Lower lobe of right lung (tissue), 2 donors: Measurements from ENCODE around the gene MINDY1. TPM values are rescaled to one million over a fixed set of nuclear protein-coding genes. Genes with fewer than 3 reads are reported as not detected.
A peak's percentile ranks its signal among the peaks of the same experiment; 100 is the strongest.

ENCODE experiments used
- ATAC-seq, 2 donors: fragments of 200-7000 bp; cut with Tn5 transposase; one replicate each; pipeline ENCODE4 v1.9.1; 2020 to 2022; ENCODE audit warnings: mild to moderate bottlenecking in 2 of 2, moderate library complexity in 2 of 2
- DNase-seq: peaks from one replicate; pipeline ENCODE4 v3.0.0-alpha.2; 2020
- H3K27ac ChIP-seq: fragments of 200-600 bp; one replicate; pipeline ENCODE4 v1.8.0; 2022
- H3K27me3 ChIP-seq: fragments of 200-600 bp; one replicate; pipeline ENCODE4 v1.8.0; 2022; ENCODE audit warnings: low read depth
- H3K36me3 ChIP-seq: fragments of 200-600 bp; one replicate; pipeline ENCODE4 v1.8.0; 2022; ENCODE audit warnings: mild to moderate bottlenecking
- H3K4me1 ChIP-seq: fragments of 200-600 bp; one replicate; pipeline ENCODE4 v1.8.0; 2022
- H3K4me3 ChIP-seq: fragments of 200-600 bp; one replicate; pipeline ENCODE4 v1.8.0; 2022; ENCODE audit warnings: mild to moderate bottlenecking
- H3K9me3 ChIP-seq: fragments of 200-600 bp; one replicate; pipeline ENCODE4 v1.8.0; 2022
- CTCF ChIP-seq: fragments of 200-600 bp; IDR thresholded peaks from one replicate; pipeline ENCODE4 v1.8.0; 2022; ENCODE audit warnings: antibody characterized with exemption, mild to moderate bottlenecking
- intact Hi-C: fragments of 100-400 bp; cut with DNase I; formaldehyde crosslinking; loops from one replicate; pipeline ENCODE4 v1.11.0; 2022
- total RNA-seq: library from RNA; stranded (reverse); fragmentation: NEBNext Ultra II Directional; extraction: Animal tissue kit (Norgen Biotek cat#: 25700); gene quantifications from one replicate; pipeline ENCODE4 v1.2.1, GENCODE V29; 2021
- donor health status: DM: no; HTN: yes; CAD: no; lungs with severe emphysema.

The MINDY1 gene
- total RNA-seq, 1 donor from 2014 or later, result 27.8 TPM

GRCh38 chr1:151010346-151010726 is 3.6 kb upstream of the MINDY1 start:
- peaks cover 67% of the 10 kb centered on the region for H3K4me1 ChIP-seq
- no peak for ATAC-seq
- no peaks in the 10 kb centered on the region for H3K27me3 ChIP-seq
- H3K4me3 ChIP-seq, result no peak overlapping the region
- DNase-seq, result no peak
- intact Hi-C loops, result no loop called here
- no peaks in the 10 kb centered on the region for H3K36me3 ChIP-seq
- no peaks in the 10 kb centered on the region for H3K9me3 ChIP-seq
- no peak for TF ChIP-seq CTCF
- H3K27ac ChIP-seq, result no peak overlapping the region

- H3K27me3 ChIP-seq, result no peaks in the 10 kb centered on the region
- no peak for DNase-seq
- H3K9me3 ChIP-seq, result no peaks in the 10 kb centered on the region
- H3K4me1 ChIP-seq, result peaks cover 72% of the 10 kb centered on the region
- H3K36me3 ChIP-seq, result no peaks in the 10 kb centered on the region
- intact Hi-C loops, result no loop called here
- no peak for TF ChIP-seq CTCF
- H3K27ac ChIP-seq, result no peak overlapping the region
- no peak for ATAC-seq
- peak overlapping the region; percentile 78 for H3K4me3 ChIP-seq
Measured at GRCh38 chr1:151009674-151010345, 3.1 kb upstream of the MINDY1 start.

GRCh38 chr1:151009206-151009587 is 2.5 kb upstream of the MINDY1 start:
- H3K9me3 ChIP-seq, result no peaks in the 10 kb centered on the region
- H3K4me1 ChIP-seq, result peaks cover 78% of the 10 kb centered on the region
- no peaks in the 10 kb centered on the region for H3K27me3 ChIP-seq
- peak overlapping the region; percentile 78 for H3K4me3 ChIP-seq
- intact Hi-C loops, result no loop called here
- TF ChIP-seq CTCF, result no peak
- DNase-seq (no peak), ATAC-seq (no peak)
- peak overlapping the region; percentile 91 for H3K27ac ChIP-seq
- H3K36me3 ChIP-seq, result no peaks in the 10 kb centered on the region

- Histone ChIP-seq H3K9me3 (no peaks in the 10 kb centered on the region), H3K4me3 (peak within 1 kb of the TSS; percentile 78), H3K36me3 (no peaks in the 10 kb centered on the region), H3K4me1 (peaks cover 80% of the 10 kb centered on the region), H3K27ac (peak within 1 kb of the TSS; percentile 91), H3K27me3 (no peaks in the 10 kb centered on the region)
- no peak for TF ChIP-seq CTCF
- ATAC-seq, result peak; percentile 95 to 97
- intact Hi-C loops, result no loop called here
- peak; percentile 99 for DNase-seq
Measured at GRCh38 chr1:151008244-151009205, 1.8 kb upstream of the MINDY1 start, which contains the start of gene PRUNE1. PRUNE1 (plus strand) TSS chr1:151008449; CDS start chr1:151008633, 184 bp downstream.

GRCh38 chr1:151007853-151008243 is 1.1 kb upstream of the MINDY1 start:
- Histone ChIP-seq H3K36me3 (no peaks in the 10 kb centered on the region), H3K27ac (peak overlapping the region; percentile 91), H3K4me1 (peaks cover 80% of the 10 kb centered on the region), H3K9me3 (no peaks in the 10 kb centered on the region), H3K4me3 (peak overlapping the region; percentile 78), H3K27me3 (no peaks in the 10 kb centered on the region)
- ATAC-seq, result no peak
- intact Hi-C loops, result no loop called here
- no peak for TF ChIP-seq CTCF
- DNase-seq, result no peak
